HG03558 (cell line): Measurements from ENCODE around the gene PEX12.
"Not testable (repeated sequence)": the region's sequence is repeated elsewhere in the genome, so short reads cannot be mapped to it uniquely, and the experiment has no call there.

ENCODE experiments used
- ATAC-seq: cut with Tn5 transposase; IDR thresholded peaks from one replicate; pipeline ENCODE4 v1.9.1; 2021; ENCODE audit warnings: moderate number of reproducible peaks; ENCODE audit not compliant: unreplicated experiment; ENCODE audit errors: extremely low read depth

Gene PEX12

DNA sequence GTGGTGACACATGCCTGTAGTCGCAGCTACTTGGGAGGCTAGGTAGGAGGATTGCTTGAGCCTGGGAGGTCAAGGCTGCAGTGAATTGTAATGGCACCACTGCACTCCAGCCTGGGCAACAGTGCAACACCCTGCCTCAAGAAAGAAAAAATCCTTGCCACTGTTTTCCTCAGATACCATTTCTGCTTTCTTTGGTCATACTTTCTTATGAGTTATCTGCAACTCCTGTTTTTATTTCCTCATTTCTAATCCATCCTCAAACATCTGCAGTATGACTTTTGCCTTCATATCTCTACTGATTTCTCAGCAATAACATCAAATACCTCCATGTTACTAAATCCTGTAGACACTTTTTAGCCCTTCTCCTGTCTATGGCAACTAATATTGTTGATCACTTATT, 5.7 kb upstream of the PEX12 start:
- no peak for ATAC-seq

GRCh38 chr17:35578929-35579432, 610 bp upstream of the PEX12 start:
- ATAC-seq = no peak

DNA sequence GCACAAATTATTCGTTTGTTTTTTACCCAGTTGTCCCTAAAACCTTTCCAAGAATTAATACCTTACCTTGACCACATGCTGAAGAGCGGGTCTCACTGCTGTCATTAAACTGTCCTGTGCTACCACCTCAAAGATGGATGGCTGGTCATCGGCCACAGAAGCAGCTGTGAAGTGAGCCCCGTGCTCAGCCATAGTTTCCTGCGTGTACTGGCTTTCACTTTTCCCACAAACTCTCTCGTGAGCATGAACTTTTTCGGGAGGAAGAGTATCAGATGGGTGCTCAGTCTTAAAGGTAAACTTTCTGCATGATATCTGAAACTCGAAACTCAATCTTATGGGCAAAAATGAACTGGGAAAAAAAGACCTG, 558 bp downstream of the PEX12 start:
- no peak for ATAC-seq

GRCh38 chr17:35575759-35576158, 2.6 kb downstream of the PEX12 start:
- no peak for ATAC-seq

GRCh38 chr17:35569405-35569804, 9.0 kb downstream of the PEX12 start:
- no peak for ATAC-seq

DNA sequence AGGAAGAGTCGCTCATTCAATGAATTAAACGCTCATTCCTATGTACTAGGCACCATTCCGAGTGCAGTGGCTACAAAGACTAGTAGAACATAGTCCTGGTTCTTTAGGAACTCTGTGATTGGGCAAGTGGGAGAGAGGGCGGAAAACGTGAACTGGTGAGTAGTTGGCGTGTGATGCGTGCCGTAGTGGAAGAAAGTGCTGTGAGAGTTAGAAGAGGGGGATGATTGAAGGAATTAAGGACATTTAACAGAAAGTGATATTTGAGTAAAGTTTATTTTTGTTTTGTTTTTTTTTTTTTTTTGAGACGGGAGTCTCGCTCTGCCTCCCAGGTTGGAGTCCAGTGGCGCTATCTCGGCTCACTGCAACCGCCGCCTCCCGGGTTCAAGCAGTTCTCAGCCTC, 9.8 kb downstream of the PEX12 start:
- no peak for ATAC-seq

DNA sequence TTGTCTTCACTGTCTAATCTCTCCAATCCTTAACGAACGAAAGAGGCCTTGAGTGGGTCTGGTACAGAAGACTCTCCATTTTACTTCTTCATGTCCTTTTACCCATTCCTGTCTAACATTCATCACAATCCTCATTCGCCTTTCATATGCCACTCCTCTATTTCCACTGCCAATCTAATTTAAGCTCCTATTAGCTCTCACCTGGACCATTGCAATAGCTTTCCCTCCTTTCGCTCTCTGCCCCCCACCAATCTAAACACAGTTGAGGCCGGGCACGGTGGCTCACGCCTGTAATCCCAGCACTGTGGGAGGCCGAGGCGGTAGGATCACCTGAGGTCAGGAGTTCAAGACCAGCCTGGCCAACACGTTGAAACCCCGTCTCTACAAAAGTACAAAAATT, 11.4 kb downstream of the PEX12 start:
- ATAC-seq = no peak

DNA sequence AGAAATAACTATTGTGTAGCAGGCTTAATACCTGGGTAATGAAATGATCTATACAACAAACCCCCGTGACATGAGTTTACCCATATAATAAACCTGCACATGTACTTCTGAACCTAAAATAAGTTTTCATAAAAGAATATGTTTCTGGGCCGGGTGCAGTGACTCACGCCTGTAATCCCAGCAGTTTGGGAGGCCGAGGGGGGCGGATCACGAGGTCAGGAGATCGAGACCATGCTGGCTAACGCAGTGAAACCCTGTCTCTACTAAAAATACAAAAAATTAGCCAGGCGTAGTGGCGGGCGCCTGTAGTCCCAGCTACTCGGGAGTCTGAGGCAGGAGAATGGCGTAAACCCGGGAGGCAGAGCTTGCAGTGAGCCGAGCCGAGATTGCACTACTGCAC, 15.2 kb downstream of the PEX12 start:
- ATAC-seq = not testable (repeated sequence)

DNA sequence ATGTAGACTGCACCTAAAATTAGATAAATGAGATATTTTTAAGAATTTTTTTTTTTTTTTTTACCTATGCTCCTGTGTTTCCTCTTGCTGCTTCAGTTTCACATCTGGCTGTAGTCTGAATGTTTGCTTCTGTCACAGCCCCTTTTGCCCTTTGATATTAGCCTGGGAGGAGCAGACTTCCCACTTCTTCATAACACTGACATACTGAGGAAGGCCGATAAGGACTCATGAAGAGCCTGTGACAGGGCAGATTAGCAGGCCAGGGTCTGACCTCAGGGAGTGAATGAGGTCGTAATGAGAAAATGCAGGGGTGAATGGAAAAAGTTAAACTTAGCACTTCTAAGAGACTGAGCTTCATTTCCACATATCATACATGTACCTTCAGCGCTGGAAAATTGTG, 17.7 kb downstream of the PEX12 start, which contains the start of gene SLFN14:
Gene SLFN14, minus strand, starts transcription at position 117 of the 400 bp plus-strand sequence. CDS start 2,757 bp downstream, outside the sequence.
- no peak for ATAC-seq

GRCh38 chr17:35559495-35560210, 18.7 kb downstream of the PEX12 start:
- no peak for ATAC-seq

DNA sequence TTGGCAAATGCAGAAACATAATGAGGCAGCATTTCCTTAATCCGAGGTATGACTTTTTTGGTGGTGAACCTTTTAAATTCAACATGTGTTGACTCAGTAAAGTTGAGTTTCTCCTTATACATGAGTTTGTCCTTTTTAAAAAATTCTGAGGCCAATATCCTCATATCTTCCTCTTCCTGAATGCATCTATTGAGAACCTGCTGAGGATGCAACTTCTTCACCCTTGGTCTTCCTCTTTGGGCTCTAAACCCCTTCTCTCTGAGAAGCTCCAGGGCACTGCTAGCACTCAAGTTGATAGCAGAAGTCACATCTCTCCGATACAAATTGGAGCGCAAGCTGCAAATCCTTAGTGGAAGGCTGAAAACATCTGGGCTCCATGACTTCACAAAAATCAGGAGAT, 21.0 kb downstream of the PEX12 start:
- ATAC-seq = no peak

DNA sequence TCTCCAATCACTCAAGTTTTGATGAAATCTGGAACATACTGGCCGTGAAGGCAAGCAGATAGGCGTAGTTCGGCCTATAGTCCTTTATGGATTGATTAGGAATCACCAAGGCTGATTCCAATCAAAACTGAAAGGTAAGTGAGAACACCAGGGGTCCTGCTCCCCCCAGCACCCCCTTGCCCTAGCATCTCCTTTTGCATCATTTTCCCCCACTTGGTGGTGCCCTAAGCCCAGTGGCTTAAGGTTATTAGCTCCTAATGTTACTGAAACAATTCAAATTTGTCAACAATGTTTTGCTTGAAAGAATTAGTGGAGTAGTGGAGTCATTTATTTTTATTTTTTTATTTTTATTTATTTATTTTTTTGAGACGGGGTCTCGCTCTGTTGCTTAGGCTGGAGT, 22.7 kb downstream of the PEX12 start:
- no peak for ATAC-seq

GRCh38 chr17:35554668-35555067, 23.7 kb downstream of the PEX12 start:
- no peak for ATAC-seq

DNA sequence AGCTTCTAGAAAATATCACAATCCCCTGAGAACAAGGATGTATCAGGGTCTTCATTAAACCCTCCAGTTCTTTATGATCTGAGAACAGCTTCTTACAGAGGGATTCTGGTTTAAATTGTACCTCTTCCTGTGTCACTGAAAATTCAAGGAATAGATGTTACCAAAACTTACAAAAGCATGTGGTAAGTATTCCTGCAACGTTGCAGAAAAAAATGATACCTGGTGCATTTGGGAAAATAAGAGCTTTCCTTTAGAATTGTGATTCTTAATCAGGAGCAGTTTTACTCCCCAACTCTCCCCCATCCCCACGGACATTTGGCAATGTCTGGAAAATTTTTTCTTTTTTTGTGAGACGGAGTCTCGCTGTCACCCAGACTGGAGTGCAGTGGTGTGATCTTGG, 25.1 kb downstream of the PEX12 start:
- no peak for ATAC-seq

- no peak for ATAC-seq
Observed at GRCh38 chr17:35548978-35549377, 29.4 kb downstream of the PEX12 start.

- ATAC-seq = no peak
Observed at GRCh38 chr17:35548208-35548810, 30.1 kb downstream of the PEX12 start.

- ATAC-seq = no peak
Observed at GRCh38 chr17:35546487-35546886, 31.9 kb downstream of the PEX12 start.

DNA sequence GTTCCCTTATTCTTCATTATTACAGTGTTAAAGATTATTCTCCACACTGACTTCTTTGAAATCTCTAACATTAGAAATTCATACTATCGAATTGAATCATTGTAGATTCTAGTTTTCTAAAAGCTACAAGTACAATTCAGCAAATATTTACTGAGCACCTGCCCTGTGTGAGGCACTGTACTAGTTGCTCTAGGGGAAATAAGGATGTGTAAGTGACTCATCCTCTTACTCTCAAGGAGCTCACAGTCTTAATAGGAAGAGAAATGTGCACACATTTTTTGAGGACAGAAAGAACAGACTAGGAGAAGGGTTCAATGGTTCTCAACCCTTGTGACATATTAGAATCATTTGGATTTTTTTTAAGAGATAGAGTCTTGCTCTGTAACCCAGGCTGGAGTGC, 33.2 kb downstream of the PEX12 start:
- ATAC-seq = no peak

GRCh38 chr17:35543856-35544255, 34.5 kb downstream of the PEX12 start:
- ATAC-seq = no peak

DNA sequence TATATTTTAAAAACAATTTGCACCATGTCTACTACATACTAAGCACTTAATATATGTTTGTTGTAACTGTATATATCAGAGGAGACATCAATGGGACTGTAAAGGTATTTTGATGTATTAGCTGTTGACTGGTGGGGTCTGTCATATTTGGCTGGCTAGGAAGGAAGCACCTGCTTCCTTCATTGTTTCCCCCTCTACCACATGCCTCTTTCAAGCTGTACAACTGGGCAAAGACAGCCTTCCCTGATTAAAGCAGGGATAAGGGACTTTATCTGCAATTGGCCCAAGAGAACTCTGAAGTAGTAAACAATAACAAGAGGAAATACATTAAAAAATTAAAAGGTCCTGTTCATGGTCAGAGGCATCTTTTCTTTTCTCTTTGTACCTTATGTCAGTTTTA, 35.4 kb downstream of the PEX12 start:
- no peak for ATAC-seq

DNA sequence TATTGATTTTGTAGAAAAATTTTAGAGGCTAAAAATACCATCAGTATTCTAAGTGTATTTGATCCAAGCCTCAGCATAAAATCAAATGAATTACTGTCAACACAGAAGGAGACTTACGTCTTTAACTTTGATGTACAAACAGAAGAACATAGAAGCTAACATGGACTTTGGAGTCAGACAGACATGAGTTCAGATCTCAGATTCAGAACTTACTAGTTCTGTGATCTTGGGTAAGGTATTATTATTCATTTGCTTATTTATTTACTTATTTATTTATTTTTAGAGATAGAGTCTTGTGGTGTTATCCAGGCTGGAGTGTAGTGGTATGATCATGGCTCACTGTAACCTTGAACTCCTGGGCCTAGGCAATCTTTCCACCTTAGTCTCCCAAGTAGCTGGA, 36.9 kb downstream of the PEX12 start:
- no peak for ATAC-seq
